Stimulated activated CD8-positive, alpha-beta memory T cell treated with anti-CD3 and anti-CD28 coated beads, Interleukin-15, amount 100 ng/mL, for 48 hours (primary cell): Measurements from ENCODE around the gene ERI3.

Experiments
- DNase-seq, 2 donors: peaks; one replicate each; pipeline ENCODE4 v3.0.0-alpha.2; 2020; ENCODE audit warnings: low read depth in 2 of 2

The ERI3 gene

DNA sequence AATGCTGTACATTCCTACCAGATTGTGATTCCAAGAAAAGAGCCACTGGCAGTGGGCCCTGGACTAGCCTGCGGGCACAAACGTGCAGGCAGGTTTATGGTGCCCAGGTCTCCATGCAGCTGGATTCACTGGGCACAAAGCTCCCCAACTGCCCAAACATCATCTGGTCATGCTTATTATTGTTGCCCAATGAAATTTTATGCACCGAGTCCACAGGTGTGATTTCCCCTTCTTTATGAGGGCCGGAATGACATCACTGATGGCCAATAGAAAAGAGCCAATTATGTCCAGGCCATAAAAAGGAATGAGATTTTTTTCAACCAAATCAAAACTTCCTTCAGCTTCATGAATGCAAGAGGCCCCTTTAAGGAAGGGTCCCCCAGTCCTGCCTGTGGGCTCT is 66.2 kb downstream of the ERI3 start:
- no peak for DNase-seq

DNA sequence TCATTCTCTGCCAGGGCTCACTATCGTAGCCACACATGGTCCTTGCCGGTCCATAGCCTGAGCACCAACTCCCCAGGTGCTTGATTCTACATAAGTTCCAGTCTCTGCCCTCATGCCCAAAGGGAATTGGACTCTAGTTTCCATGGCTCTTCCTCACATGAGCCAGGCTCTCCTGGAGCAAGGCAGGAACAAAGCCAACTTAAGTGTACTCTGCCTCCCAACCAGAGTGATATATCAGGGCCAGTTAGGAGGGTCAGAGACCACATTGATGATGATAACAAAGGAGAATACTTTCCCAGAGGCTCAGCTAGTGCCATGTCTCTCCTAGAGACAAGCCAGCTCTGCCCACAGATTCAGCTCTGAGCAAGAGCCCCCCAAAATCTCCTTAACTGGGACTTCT is 70.9 kb downstream of the ERI3 start:
- no peak for DNase-seq

DNA sequence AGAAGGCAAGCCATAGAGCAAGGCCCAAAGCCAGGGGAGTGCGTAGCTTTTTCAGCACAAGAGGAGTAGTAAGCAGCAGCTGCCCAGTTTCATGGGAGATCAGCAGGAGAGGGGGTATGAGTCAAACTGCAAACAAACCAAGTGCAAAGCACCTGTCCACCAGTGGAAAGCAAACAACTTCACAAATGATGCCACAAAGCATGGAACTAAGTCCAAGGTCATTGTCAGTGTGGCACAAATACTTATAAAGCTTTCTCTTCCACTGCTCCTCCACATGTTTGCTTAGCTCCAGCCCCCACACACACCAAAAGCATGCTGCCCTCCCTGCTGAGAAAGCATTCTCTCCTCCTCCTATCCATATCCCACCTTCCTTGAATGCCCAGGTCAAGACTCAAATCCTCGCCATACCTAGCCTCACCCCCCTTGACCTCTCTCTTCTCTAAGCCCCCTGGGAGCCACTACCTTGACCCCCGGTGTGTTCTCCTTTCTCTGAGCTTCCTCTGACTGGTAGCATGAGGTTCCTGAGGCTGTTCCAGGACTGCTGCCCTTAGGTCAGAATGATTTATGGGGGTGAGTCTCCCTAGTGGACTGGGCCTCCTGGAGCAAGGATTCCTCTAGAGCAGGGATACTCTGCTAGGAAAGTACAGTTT is 71.4 kb downstream of the ERI3 start:
- DNase-seq = no peak

GRCh38 chr1:44282704-44283426 is 72.2 kb downstream of the ERI3 start:
- DNase-seq = no peak

DNA sequence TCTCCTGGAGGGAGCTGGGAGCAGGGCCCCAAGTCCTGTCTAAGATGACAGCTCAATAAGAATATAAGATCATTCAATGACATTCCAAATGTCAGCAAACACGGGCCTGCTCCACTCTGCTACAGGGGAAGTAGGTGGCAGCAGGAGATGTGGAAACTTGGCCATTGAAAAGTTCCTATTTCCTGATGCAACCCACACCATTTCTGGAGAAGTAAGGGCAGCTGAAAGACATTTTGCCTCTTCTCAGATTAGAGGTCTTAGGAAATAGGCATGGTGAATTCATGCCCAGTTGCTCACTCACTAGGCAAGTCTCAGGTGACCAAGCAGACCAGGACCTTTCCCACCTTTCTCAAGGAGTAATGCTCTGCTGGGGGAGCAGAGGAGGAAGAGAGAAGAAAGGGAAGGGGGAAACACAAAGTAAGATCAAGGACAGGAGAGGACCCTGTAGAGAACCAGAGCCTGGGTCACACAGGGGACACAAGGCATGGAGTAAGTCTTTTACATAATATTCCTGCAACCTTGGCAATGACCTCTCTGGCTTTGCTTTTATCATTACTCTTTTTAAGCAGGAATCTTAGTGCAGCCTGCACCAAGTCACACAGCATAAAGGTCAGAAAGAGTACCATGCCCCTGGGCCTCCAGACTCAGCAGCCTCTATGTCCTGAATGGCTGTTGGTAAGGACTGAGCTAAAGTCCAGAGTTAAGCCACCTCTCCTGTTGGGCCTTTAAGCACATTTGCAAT is 72.9 kb downstream of the ERI3 start:
- no peak for DNase-seq

GRCh38 chr1:44276901-44277300 is 78.2 kb downstream of the ERI3 start:
- no peak for DNase-seq

DNA sequence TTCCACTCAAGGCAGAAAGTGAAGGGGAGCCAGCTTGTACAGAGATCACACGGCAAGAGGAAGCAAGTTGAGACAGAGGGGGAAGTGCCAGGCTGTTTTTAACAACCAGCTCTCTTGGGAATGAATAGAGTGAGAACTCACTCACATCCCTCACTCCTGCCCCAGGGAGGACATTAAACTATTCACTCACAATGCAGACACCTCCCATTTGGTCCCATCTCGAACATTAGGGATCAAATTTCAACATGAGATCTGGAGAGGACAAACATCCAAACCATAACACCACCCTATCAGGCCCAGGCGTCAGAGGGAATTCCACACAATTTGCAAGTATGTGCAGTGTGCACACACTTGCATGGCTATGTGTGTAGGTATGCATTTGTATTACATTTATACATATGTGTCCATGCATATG is 79.1 kb downstream of the ERI3 start:
- no peak for DNase-seq

DNA sequence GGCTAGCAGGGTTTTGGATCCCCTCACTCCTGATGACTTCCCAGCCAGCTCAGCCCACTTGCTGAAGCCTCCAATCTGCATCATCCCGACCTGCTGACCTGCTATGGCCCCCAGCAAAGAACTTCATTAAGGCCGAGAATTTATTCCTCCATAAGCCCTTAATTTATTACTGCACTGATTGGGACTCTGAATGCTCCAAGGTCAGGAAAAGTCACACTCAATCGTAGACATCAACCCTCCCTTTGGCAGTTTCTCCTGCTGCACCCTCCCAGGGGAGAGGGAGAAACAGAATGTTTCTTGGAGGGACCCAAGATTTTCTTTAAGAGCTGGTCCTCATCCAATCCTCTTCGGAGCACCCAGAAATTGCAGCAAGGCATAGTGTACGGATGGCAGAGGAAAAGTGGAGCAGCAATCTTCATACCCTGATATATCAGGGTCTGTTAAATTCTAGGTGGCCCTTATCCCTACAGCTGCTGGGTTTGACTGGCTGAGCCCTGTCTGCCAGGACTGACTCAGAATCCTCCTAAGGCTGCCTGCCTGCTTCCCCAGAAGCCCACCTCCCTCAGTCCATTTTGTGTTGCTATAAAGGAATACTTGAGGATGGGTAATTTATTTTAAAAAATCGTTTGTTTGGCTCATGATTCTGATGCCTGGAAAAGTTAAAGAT is 79.6 kb downstream of the ERI3 start:
- no peak for DNase-seq

- DNase-seq = no peak
Measured at GRCh38 chr1:44273560-44274350, 81.3 kb downstream of the ERI3 start.

DNA sequence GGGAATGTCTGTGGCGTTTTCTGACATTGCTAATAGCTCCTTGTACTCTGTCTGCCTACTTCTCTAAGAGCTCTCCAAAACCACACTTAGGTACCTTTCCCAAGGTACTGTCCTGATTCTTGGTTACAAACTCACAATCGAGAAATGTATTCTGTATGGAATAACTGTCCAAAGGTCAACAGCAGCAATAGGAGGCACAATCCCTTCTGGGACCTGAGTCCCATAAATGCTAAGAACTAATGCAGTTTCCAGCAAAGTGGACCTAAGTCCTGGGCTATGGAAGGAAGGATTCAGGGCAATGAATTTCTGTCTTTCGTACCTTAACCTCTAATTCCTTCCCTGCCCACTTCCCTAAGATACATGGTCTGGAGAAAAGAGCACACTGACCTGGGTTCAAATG is 82.1 kb downstream of the ERI3 start:
- no peak for DNase-seq

DNA sequence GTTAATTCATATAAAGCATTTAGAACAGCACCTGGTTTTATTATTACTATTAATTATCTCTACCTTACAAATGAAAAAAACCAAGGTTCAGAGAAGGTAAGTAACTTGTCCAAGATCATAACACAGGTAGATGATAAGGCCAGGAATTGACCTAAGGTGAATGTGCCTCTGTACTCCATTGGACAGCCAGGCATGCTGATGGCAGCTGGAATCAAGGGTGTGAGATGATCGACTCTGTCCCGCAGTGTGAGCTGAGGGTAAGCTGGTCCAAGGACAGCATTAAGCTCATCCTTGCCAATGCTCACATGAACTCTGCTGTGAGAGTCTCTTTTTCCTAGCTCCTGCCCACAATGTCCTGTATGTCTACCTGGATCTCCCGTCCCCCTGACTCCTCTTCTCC is 83.4 kb downstream of the ERI3 start:
- no peak for DNase-seq

DNA sequence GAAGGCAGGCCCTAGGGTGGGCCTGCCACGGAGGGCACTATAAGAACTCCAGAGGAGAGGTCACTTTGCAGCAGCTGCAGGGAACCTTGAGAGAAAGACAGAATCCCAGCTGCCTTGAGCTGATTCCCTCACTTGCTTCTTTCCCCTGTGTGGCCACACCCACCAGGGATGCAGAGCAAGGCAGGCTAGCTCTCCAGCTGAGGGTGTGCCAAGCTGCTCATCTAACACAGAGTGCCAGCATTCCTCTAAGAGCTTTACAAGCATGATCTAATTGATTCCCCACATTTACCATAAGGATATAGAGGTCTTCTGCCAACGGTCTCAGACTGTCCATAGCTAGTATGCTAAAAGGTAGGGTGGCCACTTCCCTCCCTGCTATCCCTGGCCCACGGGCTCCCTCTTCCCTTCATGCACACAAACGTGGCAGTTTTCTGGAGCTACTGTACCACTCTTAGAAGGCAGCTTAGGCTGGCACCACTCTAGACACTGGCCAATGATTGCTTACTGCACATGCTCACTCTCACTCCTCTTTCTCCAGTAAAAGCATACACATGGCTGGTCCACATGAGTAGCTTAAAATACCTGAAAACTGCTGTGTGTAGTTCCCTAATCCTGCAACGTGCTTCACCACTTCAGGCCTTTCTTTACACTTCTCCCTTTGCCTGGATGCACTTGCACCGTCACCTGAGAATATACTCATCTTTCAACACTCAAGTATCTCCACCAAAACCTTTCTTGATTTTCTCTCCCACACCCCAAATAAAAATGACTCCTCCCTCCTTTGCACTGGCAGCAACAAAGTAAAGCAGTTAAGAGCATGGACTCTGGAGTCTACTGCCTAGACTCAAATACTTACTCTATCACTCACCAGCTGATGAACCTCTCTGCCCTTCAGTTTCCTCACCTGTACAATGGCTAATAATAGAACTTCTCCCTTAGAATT is 84.1 kb downstream of the ERI3 start:
- no peak for DNase-seq

DNA sequence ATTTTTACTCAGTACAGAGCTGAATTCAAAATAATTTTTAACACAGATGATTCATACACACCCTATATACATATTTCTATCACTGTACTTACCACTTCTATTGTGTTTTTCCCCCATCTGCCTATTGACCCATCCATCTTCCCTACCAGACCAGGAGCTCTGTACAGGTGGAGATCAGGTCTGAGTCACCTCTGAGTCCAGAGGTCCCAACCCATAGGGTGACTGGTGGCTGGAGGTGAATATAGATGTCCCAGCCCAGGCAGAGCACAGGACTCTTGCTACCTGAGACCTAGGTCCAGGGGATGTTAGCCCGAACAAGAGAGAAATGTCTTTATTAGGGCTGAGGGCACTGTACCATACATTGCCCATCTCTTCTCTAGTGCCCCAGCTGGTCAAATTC is 87.0 kb downstream of the ERI3 start:
- DNase-seq = no peak

GRCh38 chr1:44267438-44267837 is 87.6 kb downstream of the ERI3 start:
- DNase-seq = no peak

DNA sequence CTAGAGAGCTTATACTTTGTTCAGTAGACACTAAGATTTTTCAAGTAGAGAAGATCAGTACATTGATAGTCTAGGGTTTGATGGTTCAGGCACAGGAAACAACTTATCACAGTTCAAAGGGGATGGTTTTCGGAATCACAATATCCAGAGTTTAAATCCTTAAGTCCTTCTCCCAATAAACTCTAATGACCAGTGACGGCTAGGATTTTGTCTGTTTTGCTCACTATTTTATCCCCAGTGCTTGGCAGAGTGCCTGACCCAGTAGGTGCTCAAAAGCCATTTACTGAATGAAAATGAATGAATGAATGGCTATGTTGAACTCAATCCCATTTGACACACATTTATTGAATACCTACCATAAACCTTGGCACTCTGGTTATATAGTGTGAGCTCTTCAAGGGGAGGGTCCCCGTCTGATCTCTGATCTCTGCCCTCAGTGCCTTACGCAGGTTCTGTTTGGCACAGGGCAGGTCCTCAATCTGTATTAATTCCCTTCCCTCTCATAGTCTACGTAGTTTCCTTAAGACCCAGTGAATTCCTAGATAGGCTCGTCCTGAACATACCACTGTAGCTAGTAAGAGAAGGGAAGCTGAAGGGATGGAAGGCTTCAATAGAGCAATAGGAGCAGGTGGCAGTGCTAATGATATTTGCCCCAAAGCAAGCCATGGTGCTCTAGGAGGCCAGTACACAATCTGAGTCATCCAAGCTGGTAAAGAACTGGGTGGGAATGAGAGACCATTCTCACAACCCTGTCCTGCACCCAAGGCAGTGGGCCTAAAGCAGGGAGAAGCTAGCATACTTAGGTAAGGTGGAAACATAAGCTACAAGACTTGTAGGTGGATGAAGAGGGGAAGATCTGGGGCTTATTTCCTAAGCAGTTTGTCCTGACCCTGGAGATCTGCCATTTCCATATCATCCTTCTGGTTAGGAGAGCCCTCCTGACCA is 88.4 kb downstream of the ERI3 start:
- no peak for DNase-seq

DNA sequence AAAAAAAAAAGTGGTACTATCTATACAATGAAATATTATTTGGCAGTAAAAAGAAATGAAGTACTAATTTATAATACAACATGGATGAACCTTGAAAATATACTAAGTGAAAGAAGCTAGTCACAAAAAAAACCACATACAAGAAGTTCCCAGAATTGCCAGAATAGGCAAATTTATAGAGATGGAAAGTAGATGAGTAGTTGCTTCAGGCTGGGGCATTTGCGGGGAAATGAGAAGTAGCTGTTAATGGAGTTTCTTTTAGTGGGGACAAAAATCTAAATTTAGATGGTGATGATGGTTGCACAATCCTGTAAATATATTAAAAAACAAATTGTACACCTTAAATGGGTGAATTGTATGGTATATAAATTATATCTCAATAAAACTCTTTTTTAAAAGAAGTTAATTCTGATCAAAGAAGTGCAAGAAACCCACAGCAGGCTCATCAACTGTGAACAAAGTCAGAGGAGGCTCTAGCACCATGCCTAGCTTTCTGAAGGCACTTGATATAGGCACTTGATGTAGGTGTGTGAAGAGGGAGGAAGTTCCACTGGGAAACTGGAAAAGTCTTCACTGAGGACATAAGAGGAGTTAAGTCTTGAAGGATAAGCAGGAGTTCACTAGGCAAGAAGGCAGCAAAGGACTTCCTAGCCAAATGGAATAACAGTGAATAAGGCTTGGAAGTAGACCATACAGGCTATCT is 89.2 kb downstream of the ERI3 start:
- DNase-seq = no peak

DNA sequence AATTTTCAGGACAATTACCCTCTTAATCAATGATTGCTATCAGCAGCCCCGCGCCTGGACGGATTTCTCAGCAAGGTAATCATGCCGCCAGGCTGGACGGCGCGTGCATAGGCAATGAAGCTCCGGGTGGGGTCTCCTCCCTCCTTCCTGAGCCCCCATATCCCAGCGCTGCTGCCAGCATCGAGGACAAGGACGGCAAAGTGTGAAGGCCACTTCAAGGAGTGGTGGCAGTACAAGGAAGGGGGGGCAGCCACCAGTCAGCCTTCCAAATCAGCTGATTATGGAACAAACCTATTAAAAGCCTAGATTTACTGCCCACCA is 90.6 kb downstream of the ERI3 start:
- no peak for DNase-seq

DNA sequence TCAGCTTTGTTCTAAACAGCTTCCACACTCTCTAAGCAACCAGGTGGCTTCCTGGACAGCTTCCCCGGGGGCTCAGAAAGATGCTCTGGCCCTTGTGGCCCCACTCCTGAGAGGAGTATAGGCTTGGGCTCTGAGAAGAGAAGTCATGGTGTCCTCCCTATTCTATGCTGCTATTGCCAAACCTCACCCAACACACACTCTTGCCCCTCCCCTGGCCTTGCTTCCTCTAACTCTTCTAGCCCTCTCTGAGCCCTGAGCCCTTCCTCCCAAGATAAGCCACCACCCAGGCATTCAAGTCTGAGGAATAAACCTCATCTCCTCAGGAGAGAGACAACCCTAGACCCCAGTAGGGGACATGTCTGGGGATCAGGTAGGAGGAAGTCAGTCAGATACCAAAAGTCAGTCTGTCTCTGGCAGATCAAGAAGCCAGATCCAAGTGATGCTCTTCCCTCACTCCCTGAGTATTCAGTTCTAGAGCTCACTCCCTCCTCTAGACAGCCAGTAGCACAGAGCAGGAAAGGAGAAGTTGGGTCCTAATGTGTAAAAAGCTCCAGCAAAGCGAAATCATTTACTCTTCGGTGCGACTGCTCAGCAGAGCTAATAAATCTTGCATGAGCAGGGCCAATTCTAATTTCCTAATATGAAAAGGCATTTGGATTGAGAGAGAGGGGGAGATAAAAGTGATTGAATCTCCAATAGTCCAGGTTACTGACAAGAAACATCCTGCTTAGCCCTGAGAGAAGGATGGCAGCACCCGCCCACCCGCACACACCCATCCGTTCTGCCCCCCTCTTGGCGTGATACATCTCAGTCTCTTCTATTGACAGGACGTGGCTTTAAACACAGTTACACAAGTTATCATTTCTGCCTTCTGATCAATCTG is 91.2 kb downstream of the ERI3 start:
- DNase-seq = no peak
